Activated B cell treated with CpG ODN at 0.5 μM for 24 hours (primary cell): Measurements from ENCODE around the gene HMOX1. TPM values are rescaled to one million over a fixed set of nuclear protein-coding genes. Genes with fewer than 3 reads are reported as not detected.
A peak's percentile ranks its signal among the peaks of the same experiment; 100 is the strongest.

Experiments
- ATAC-seq: fragments of 200-7000 bp; cut with Tn5 transposase; one replicate; pipeline ENCODE4 v1.10.0; 2021; ENCODE audit warnings: low read depth, mild to moderate bottlenecking, moderate library complexity
- CTCF ChIA-PET: fragments of 350-600 bp; sonication (Branson Sonifier 250); formaldehyde crosslinking; loops from one replicate; lab custom pipeline; 2021; ENCODE audit warnings: antibody characterized with exemption; lab: Charles Lee
- POLR2A ChIA-PET: fragments of 350-600 bp; sonication (Branson Sonifier 250); formaldehyde crosslinking; loops from one replicate; lab custom pipeline; 2021; ENCODE audit warnings: antibody characterized with exemption; lab: Charles Lee
- DNase-seq: peaks from one replicate; pipeline ENCODE4 v3.0.0; 2022
- H3K27ac Mint-ChIP-seq: one replicate; pipeline ENCODE4 v1.8.0; 2020; ENCODE audit warnings: mixed read lengths
- H3K27me3 Mint-ChIP-seq: one replicate; pipeline ENCODE4 v1.8.0; 2021; ENCODE audit warnings: mixed read lengths
- H3K36me3 Mint-ChIP-seq: one replicate; pipeline ENCODE4 v1.8.0; 2021; ENCODE audit warnings: low read depth, mixed read lengths
- H3K4me1 Mint-ChIP-seq: one replicate; pipeline ENCODE4 v1.8.0; 2021; ENCODE audit warnings: mixed read lengths
- H3K4me3 Mint-ChIP-seq: one replicate; pipeline ENCODE4 v1.8.0; 2020; ENCODE audit warnings: mild to moderate bottlenecking, mixed read lengths
- H3K9me3 Mint-ChIP-seq: one replicate; pipeline ENCODE4 v1.8.0; 2020; ENCODE audit warnings: mixed read lengths
- intact Hi-C: fragments of 100-400 bp; cut with micrococcal nuclease; formaldehyde crosslinking; loops from one replicate; pipeline ENCODE4 v1.15.1; 2024
- total RNA-seq: library from RNA; stranded (reverse); gene quantifications from 2 replicates; pipeline ENCODE4 v1.2.3, GENCODE V29; 2022
- TF ChIP-seq, protein P1 (sequence below): fragments of 200-600 bp; IDR thresholded peaks from one replicate; pipeline ENCODE4 v1.8.0; 2022; ENCODE audit warnings: antibody characterized with exemption, mild to moderate bottlenecking

The HMOX1 gene
- total RNA-seq, 1 donor from 2014 or later: 13.3 TPM

DNA sequence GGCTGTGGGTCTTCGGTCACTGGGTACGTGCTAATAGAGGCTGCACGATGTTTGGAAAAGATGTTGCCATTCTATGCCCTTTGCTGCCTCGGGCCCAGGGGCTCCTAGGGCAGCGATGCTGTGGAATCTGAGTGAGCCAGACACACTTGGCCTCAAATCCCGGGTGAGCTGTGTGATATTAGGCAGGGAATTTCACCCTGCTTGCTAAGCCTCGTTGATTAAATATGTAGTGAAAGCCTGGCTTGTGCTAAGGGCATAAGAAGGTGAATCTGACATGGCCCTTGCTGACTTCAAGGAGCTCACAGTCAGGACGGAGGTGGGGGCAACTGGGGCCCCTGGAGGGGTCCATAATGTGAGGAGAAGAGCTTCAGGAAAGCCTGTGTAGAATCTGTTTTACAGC, 5.4 kb upstream of the HMOX1 start:
- intact Hi-C loops: no loop called here
- H3K27ac Mint-ChIP-seq: peak overlapping the region; percentile 21
- H3K27me3 Mint-ChIP-seq: no peaks in the 10 kb centered on the region
- H3K4me1 Mint-ChIP-seq: peaks cover 47% of the 10 kb centered on the region
- DNase-seq (no peak), ATAC-seq (no peak)
- no peaks in the 10 kb centered on the region for H3K9me3 Mint-ChIP-seq
- CTCF ChIA-PET: interaction anchor here (1.0 kb wide), 2 partner anchors 23 to 35 kb away, joined by 4 to 6 read pairs; no protein-coding TSS in a partner anchor
- POLR2A ChIA-PET: interaction anchor here (0.5 to 3.4 kb wide), 8 partner anchors 17 to 44 kb away, joined by 3 to 43 read pairs (median 4); no protein-coding TSS in a partner anchor
- no peak overlapping the region for H3K4me3 Mint-ChIP-seq
- no peaks in the 10 kb centered on the region for H3K36me3 Mint-ChIP-seq
- TF ChIP-seq, protein P1, sequence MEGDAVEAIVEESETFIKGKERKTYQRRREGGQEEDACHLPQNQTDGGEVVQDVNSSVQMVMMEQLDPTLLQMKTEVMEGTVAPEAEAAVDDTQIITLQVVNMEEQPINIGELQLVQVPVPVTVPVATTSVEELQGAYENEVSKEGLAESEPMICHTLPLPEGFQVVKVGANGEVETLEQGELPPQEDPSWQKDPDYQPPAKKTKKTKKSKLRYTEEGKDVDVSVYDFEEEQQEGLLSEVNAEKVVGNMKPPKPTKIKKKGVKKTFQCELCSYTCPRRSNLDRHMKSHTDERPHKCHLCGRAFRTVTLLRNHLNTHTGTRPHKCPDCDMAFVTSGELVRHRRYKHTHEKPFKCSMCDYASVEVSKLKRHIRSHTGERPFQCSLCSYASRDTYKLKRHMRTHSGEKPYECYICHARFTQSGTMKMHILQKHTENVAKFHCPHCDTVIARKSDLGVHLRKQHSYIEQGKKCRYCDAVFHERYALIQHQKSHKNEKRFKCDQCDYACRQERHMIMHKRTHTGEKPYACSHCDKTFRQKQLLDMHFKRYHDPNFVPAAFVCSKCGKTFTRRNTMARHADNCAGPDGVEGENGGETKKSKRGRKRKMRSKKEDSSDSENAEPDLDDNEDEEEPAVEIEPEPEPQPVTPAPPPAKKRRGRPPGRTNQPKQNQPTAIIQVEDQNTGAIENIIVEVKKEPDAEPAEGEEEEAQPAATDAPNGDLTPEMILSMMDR: no peak

- ChIA-PET POLR2A (interaction anchor here (0.7 to 3.4 kb wide), 12 partner anchors 8 to 77 kb away, joined by 3 to 43 read pairs (median 6); partner anchors contain the start of genes MCM5 and TOM1), CTCF (interaction anchor here (0.7 to 2.3 kb wide), 3 partner anchors 24 to 33 kb away, joined by 3 to 7 read pairs (median 3); no protein-coding TSS in a partner anchor)
- H3K4me1 Mint-ChIP-seq: peaks cover 49% of the 10 kb centered on the region
- H3K36me3 Mint-ChIP-seq: no peaks in the 10 kb centered on the region
- H3K27me3 Mint-ChIP-seq: no peaks in the 10 kb centered on the region
- ATAC-seq: peak; percentile 78
- H3K9me3 Mint-ChIP-seq: no peaks in the 10 kb centered on the region
- peak overlapping the region; percentile 86 for H3K27ac Mint-ChIP-seq
- intact Hi-C loops: loop anchor here (1.0 kb wide), 4 partner anchors 10 to 33 kb away; partner anchors contain the start of gene MCM5
- DNase-seq: peak; percentile 44
- TF ChIP-seq, protein P1: no peak
- peak overlapping the region; percentile 59 for H3K4me3 Mint-ChIP-seq
Observed at GRCh38 chr22:35376728-35377472, 4.0 kb upstream of the HMOX1 start.

- DNase-seq: no peak
- ChIA-PET POLR2A (interaction anchor here (0.7 to 3.4 kb wide), 8 partner anchors 9 to 33 kb away, joined by 3 to 43 read pairs (median 9); partner anchors contain the start of gene MCM5), CTCF (interaction anchor here (2.3 kb wide), 1 partner anchor 32 kb away, joined by 7 read pairs; no protein-coding TSS in a partner anchor)
- Mint-ChIP-seq H3K4me3 (peak overlapping the region; percentile 59), H3K4me1 (peaks cover 47% of the 10 kb centered on the region), H3K27ac (peak overlapping the region; percentile 86), H3K27me3 (no peaks in the 10 kb centered on the region), H3K36me3 (no peaks in the 10 kb centered on the region), H3K9me3 (no peaks in the 10 kb centered on the region)
- ATAC-seq: no peak
- intact Hi-C loops: loop anchor here (1.0 kb wide), 4 partner anchors 10 to 33 kb away; partner anchors contain the start of gene MCM5
- TF ChIP-seq, protein P1: no peak
Observed at GRCh38 chr22:35377735-35378134, 3.2 kb upstream of the HMOX1 start.

DNA sequence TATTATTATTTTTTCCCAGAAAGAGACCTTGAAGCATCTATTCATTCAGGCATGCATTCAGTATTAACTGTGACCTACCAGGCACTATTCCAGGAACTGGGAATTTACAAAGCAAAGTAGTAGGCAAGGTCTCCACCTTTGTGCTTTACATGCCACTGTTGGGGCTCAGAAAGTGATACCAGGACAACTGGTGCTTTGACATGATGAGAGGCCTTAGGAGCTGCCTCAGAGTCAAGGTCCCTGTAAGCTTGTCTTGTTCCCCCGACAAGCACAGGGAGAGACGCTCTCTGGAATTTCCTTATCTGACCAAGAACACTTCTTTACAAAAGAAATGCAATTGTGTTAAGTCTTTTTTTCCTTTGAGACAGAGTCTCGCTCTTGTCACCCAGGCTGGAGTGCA, 2.3 kb upstream of the HMOX1 start:
- H3K36me3 Mint-ChIP-seq: no peaks in the 10 kb centered on the region
- ATAC-seq: no peak
- TF ChIP-seq, protein P1: no peak
- POLR2A ChIA-PET: no interaction called here
- H3K4me3 Mint-ChIP-seq: no peak overlapping the region
- intact Hi-C loops: no loop called here
- H3K4me1 Mint-ChIP-seq: peaks cover 47% of the 10 kb centered on the region
- H3K27ac Mint-ChIP-seq: no peak overlapping the region
- DNase-seq: no peak
- CTCF ChIA-PET: interaction anchor here (2.3 kb wide), 1 partner anchor 31 kb away, joined by 7 read pairs; no protein-coding TSS in a partner anchor
- H3K27me3 Mint-ChIP-seq: no peaks in the 10 kb centered on the region
- H3K9me3 Mint-ChIP-seq: no peaks in the 10 kb centered on the region
